DMS153 treated with DMSO at 0.1 percent for 48 hours (cell line): ENCODE data around the gene COG7.
A peak's percentile ranks its signal among the peaks of the same experiment; 100 is the strongest.
"Not testable (repeated sequence)": the region's sequence is repeated elsewhere in the genome, so short reads cannot be mapped to it uniquely, and the experiment has no call there.

Experiments used
- DNase-seq: peaks from one replicate; lab custom pipeline; 2025; ENCODE audit not compliant: unreplicated experiment; lab: John Stamatoyannopoulos, UW

Gene COG7

GRCh38 chr16:23414731-23415130 lies 38.3 kb downstream of the COG7 start:
- DNase-seq: no peak

DNA sequence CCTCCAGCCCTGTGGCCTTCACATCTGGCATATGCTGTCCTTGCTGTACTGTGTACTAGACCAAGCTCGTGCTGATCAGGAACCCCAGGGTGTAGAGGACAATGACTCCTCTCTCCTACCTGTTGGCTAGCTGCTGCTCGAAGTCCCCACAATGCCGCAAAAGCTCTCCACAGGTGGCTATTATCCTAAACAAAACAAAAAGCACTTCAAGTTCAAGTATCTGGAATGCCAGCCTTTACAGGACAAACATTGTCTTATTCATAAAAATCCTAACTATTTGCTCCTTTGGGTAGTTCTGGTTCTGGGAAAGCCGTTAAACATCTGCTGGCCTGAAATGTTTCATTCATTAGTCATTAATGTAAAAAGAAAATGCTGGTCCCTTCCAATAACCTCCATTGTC lies 42.8 kb downstream of the COG7 start:
- no peak for DNase-seq

DNA sequence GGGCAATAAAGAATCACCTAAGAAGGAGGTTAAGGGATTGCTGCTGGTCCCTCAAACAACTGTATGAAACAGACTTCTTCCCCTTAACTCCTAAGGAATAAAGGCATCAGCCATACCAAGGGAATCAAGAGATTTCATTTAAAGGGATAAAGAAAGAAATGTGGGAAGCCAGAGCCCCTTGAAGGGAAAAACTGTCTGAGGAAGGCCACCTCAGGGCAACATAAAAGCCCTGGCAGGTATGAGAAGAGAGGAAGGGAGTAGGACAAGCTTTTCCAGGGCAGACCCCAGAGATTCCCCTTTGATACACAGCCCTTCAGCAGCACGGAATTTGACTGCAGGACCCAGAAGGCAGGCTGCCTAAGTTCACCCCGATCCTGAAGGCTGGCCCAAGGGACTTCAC lies 43.5 kb downstream of the COG7 start:
- no peak for DNase-seq

DNA sequence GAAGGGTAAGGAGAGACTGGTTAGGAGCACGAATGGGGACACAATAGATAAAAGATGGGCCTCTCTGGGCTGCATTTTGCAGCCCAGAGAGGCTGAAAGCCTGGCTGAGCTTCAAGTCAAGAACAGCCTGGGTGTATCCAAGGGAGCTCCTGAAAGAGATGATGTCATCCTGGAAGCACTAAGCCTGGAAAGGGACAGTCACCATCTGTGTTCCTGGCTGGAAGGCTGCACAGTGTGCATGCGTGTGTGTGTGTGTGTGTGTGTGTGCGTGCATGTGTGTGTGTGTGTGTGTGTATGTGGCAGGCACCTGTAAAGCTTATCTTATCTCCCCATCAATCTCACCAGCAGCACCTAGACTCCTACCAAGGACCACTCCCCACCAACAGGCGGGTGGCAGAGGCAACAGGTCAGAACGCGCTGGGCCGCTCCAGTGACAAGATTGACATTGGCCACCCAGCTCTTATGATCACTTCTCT lies 44.1 kb downstream of the COG7 start:
- peak; percentile 39 for DNase-seq

GRCh38 chr16:23408242-23408822 lies 44.7 kb downstream of the COG7 start:
- no peak for DNase-seq

DNA sequence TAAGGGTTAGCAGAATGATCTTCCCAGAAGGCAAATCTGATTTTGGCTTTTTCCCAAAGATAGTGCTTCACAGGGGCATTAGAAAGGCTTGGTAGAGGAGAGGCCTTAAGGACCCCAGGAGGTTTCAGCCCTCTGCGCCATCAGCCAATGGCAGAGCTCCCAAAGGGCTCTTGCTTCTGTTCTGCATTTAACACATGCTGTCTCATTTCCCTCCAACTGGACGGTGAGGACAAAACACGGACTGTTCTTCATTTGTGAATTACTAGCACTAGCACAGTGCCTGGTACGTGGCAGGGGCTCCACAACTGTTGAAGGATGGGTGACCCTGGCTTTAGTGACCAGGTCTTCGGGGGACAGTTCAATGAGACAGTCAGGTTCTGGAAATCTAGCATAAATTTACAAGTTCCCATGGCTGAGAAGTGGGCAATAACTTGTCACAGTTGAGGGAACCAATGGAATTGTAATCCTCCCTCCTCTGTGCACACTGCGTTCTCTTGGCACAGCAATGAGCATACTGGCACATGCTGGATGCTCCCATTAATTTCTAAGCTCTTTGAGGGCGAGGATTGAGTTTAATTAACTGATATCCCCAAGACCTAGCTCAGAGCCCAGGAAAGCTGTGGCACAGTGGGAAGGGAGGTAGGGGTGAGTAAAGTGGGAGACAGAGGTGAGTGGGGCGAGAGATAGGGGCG lies 45.4 kb downstream of the COG7 start:
- DNase-seq: no peak

- no peak for DNase-seq
Measured at GRCh38 chr16:23406546-23407240, 46.3 kb downstream of the COG7 start.

DNA sequence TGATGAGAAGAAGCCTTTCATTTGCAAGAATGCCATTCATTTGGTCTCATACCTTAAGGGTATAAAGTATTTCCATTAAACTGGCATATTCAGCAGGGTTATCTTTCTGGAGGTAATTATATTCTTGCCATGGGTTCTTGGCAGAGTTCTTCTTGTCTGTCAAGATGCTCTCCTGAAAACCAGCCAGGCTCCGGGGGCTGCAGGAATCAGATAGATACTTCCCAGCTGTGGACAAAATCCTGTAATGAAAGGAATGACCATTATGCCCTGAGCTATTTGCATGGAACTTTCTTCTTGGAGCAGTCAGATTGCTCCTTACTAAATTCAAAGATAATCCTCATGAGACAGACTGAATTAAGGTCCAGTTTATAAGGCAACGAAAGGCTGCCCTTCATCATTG lies 47.0 kb downstream of the COG7 start:
- DNase-seq: no peak

DNA sequence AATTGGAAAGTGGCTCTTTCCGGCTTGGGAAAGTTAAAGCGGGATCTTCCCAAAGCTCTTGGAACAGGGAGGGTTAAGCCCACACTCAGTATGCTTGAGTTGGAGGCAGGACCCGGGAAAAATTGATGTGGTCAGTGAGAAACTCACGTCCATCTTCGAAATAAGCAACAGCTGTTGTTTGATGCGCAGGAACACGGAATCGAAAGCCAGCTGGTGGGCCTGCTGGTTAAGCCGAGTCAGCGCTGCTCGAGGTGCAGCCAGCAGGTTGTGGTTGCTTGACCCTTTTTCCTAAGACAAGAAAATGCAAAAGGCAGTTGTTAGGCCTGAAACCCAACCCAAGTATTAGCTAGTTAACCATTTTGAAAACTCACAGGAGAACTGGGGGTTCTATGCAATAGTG lies 49.4 kb downstream of the COG7 start:
- DNase-seq: no peak

DNA sequence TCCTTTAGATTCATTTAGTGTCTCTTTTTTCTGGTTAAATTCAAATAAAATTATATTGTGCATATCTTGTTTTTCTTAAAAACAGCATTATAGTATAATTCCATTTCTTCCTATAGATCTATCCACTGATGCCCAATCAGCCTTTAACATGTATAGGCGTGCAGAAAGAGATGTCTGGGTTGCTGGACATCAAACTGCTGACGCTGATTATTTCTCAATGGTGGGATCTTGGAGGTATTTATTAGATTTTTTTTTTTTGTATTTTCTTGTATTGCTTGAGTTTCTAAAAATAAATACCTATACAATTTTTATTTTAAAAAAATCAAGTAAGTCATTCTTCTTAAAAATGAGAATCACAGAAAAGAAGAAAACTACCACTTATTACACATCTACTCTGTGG lies 50.9 kb downstream of the COG7 start:
- DNase-seq: no peak

GRCh38 chr16:23401139-23401538 lies 51.9 kb downstream of the COG7 start:
- DNase-seq: no peak

GRCh38 chr16:23400447-23400846 lies 52.5 kb downstream of the COG7 start:
- not testable (repeated sequence) for DNase-seq

- DNase-seq: no peak
Measured at GRCh38 chr16:23398987-23399805, 53.8 kb downstream of the COG7 start.

- no peak for DNase-seq
Measured at GRCh38 chr16:23397464-23397863, 55.5 kb downstream of the COG7 start.

DNA sequence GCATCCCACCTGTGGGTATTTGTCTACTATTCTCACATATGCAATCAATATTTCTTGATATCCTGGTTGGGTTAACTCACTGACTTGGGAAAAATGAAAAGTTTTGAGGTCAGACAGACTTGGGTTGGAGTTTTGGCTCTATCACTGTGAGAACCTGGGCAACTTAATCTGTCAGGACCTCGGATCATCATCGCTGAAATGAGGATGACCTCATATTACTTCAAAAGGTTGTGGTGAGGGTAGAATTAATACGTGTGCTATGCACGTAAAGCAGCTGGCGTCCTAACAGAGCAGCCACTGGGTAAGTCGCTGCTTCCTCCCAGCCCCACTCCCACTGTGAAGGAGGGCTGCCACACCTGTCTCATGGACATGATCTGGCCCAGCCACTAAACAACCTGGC lies 57.3 kb downstream of the COG7 start:
- no peak for DNase-seq

DNA sequence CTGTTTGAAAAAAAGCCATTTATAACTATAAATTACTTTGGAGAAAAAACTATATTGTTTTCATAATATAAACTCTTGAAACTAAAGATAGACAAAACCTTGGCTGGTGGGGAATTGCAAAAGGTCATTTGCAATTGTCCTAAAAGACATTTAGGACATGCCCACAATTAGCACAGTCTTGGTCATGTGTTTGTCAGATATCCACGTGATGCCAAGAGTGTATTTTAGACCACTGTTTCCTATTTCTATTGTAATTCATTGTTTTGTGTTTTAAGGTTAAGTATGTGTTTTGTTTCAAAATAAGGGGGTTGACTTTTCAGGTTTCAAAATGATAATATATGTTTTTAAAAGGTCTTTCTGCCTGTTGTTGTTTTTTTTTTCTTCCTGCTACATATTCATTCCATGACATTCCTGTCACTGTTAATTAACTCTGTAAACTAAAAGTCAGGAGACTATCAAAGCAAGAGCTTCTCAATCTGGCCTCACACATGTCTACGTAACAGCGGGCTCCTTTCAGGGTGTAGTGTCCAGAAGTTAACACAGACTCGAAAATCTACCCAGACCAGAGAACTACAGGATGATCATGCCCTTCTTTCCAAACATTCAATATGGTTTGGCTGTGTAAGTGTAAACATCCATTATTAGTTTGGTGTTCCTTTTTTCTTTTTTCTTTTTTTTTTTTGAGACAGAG lies 58.7 kb downstream of the COG7 start:
- no peak for DNase-seq

- DNase-seq: no peak
Measured at GRCh38 chr16:23392223-23392600, 60.8 kb downstream of the COG7 start.

GRCh38 chr16:23391381-23392222 lies 61.4 kb downstream of the COG7 start:
- no peak for DNase-seq

GRCh38 chr16:23389936-23390335 lies 63.1 kb downstream of the COG7 start:
- not testable (repeated sequence) for DNase-seq

- no peak for DNase-seq
Measured at GRCh38 chr16:23389201-23389600, 63.8 kb downstream of the COG7 start.
